ENCODE measurements around the gene CUL3.
A peak's percentile ranks its signal among the peaks of the same experiment; 100 is the strongest.

The CUL3 gene
- long read RNA-seq, full-length matches to known transcripts, result 4 of 10 reads
- long read RNA-seq, partial matches to known transcripts, result 4 of 10 reads
- long read RNA-seq, other reads (novel, unspliced or antisense), result 2 of 10 reads

DNA sequence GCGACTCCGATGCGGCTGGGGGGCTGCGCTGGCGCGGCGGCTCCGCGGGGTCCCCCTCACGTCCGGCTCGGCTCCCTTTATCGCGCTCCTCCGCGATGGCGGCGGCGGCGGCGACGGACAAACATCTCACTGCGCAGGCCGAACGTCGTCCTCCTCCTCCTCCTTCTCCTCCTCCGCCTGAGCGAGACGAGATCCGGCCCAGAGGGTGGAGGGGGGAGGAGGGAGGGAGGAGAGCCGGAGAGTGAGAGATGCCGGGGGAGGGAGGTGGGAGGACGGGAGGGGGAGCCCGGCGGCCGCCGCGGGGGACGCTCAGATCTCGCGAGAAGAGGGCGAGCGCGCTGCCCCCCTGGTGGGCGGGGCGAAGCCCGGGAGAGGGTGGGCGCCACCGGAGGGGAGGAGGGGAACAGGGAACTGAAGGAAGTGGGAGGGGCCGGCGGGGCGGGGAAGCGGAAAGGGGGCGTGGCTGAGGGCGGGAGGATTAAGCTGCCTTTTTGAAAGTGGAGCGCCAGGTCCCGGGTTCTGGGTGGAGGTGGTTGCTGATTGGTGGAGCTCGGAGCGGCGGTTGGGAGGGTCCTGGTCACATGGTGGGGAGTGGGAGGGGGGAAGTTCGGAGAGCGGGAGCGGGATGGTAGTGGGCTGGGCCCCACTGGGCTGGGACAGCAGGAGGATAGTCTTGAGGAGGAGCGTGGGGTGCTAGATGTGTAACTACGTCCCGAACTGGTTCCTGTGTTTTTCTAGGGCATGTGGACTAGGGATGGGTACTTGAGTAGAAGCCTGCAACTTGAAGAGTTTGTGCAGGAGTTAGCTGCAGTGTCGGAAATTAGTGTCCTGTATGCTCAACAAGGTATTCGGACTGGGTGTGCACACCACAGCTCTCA is at the start of gene CUL3:
CUL3 (minus strand) TSS at position 153 of the 878 bp plus-strand sequence. CDS start 354 bp downstream, outside the sequence.
- Histone ChIP-seq H3K27me3 (ENCODE audit: insufficient read depth, poor library complexity, severe bottlenecking) (no peaks in the 10 kb centered on the region), H3K4me3 (replicated peaks; ENCODE audit: insufficient read depth, low read length) (peak within 1 kb of the TSS; percentile 96), H3K27ac (replicated peaks) (peak within 1 kb of the TSS; percentile 87)
- DNase-seq (ENCODE audit: low read depth in 1 of 2, low spot score in 1 of 2), result peak; percentile 96 to 99
- peak; percentile 73 for TF ChIP-seq SPI1 (IDR thresholded peaks at IDR 0.05; ENCODE audit: borderline replicate concordance, low read depth)
- peak; percentile 74 for TF ChIP-seq POLR2AphosphoS5 (IDR thresholded peaks at IDR 0.05; ENCODE audit: low read depth)
- TF ChIP-seq GABPA (IDR thresholded peaks at IDR 0.05; ENCODE audit: low read depth), result no peak
- TF ChIP-seq, protein P1, sequence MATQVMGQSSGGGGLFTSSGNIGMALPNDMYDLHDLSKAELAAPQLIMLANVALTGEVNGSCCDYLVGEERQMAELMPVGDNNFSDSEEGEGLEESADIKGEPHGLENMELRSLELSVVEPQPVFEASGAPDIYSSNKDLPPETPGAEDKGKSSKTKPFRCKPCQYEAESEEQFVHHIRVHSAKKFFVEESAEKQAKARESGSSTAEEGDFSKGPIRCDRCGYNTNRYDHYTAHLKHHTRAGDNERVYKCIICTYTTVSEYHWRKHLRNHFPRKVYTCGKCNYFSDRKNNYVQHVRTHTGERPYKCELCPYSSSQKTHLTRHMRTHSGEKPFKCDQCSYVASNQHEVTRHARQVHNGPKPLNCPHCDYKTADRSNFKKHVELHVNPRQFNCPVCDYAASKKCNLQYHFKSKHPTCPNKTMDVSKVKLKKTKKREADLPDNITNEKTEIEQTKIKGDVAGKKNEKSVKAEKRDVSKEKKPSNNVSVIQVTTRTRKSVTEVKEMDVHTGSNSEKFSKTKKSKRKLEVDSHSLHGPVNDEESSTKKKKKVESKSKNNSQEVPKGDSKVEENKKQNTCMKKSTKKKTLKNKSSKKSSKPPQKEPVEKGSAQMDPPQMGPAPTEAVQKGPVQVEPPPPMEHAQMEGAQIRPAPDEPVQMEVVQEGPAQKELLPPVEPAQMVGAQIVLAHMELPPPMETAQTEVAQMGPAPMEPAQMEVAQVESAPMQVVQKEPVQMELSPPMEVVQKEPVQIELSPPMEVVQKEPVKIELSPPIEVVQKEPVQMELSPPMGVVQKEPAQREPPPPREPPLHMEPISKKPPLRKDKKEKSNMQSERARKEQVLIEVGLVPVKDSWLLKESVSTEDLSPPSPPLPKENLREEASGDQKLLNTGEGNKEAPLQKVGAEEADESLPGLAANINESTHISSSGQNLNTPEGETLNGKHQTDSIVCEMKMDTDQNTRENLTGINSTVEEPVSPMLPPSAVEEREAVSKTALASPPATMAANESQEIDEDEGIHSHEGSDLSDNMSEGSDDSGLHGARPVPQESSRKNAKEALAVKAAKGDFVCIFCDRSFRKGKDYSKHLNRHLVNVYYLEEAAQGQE (IDR thresholded peaks at IDR 0.05; ENCODE audit: insufficient replicate concordance, low read depth), result no peak
- TF ChIP-seq, protein P2, sequence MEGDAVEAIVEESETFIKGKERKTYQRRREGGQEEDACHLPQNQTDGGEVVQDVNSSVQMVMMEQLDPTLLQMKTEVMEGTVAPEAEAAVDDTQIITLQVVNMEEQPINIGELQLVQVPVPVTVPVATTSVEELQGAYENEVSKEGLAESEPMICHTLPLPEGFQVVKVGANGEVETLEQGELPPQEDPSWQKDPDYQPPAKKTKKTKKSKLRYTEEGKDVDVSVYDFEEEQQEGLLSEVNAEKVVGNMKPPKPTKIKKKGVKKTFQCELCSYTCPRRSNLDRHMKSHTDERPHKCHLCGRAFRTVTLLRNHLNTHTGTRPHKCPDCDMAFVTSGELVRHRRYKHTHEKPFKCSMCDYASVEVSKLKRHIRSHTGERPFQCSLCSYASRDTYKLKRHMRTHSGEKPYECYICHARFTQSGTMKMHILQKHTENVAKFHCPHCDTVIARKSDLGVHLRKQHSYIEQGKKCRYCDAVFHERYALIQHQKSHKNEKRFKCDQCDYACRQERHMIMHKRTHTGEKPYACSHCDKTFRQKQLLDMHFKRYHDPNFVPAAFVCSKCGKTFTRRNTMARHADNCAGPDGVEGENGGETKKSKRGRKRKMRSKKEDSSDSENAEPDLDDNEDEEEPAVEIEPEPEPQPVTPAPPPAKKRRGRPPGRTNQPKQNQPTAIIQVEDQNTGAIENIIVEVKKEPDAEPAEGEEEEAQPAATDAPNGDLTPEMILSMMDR (IDR thresholded peaks at IDR 0.05; ENCODE audit: insufficient read depth, low read length), result no peak

DNA sequence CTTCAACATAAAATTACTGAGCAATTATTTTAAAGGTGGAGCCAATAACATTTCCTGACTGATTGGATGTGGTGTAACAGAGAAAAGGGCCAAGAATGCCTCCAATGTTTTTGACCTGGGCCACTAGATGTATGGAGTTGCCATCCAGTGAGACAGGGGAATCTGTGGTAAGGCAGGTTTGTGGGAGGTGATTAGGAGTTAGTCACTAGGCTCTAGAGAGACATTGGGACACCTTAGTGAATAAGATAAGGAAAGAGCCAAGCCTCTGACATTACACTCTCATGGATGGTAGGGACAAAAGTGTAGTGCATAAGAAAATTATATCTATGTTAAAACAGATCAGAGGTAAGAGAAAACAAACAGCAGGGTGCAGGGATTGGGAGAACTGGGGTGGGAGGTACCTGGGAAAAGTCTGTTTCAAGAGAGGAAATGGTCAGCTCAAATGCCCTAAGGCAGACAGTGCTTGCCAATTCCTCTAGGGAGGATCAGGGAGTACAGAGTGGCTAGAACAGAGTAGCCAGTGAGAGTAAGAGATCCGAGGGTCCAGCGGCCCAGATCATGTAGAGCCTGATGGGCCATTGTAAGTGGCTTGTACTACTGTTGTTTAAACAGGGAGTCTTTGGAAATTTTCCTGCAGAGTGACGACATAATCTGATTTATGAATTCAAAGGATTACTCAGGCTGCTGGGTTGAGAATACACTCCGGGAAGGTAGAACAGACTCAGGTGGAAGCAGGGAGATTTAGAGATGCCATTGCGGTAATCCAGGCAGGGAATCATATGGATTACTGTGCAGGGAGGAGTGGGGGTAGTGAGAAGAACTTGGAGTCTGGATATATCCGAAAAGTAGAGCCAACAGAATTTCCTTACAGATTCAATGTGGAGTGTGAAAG is 45.7 kb upstream of the CUL3 start:
- H3K4me3 ChIP-seq (replicated peaks; ENCODE audit: insufficient read depth, low read length), result no peak overlapping the region

More for the DNA sequence above, 45.7 kb upstream of the CUL3 start:
- DNase-seq (ENCODE audit: low read depth in 1 of 2, low spot score in 1 of 2), result no peak
- H3K27ac ChIP-seq (replicated peaks), result no peak overlapping the region
- no peaks in the 10 kb centered on the region for H3K27me3 ChIP-seq (ENCODE audit: insufficient read depth, poor library complexity, severe bottlenecking)
- TF ChIP-seq SPI1 (IDR thresholded peaks at IDR 0.05; ENCODE audit: borderline replicate concordance, low read depth) (no peak), GABPA (IDR thresholded peaks at IDR 0.05; ENCODE audit: low read depth) (no peak), POLR2AphosphoS5 (IDR thresholded peaks at IDR 0.05; ENCODE audit: low read depth) (no peak)
- TF ChIP-seq, protein P1 (IDR thresholded peaks at IDR 0.05; ENCODE audit: insufficient replicate concordance, low read depth), result no peak
- TF ChIP-seq, protein P2 (IDR thresholded peaks at IDR 0.05; ENCODE audit: insufficient read depth, low read length), result no peak
